ENCODE results near the gene MARCKSL1.
A peak's percentile ranks its signal among the peaks of the same experiment; 100 is the strongest.

MARCKSL1 gene

DNA sequence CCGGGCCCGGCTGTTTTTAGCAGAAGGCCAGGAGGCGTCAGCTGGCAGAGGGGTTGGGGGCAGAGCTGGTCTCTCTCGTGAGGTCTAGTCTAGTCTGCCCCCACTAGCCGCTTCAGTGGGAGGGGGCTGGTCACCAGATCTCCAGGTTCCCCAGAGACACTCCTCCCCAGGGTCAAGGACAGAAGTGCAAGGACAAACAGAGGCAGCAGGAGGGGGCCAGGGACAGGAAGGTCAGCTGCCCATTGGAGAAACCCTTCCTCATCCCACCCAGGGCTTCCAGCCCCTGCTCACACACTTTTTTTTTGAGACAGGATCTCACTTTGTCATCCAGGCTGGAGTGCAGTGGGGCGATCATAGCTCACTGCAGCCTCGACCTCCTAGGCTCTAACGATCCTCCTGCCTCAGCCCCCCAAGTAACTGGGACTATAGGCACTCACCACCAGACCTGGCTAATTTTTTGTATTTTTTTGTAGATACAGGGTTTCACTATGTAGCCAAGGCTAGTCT is 16.3 kb upstream of the MARCKSL1 start:
- DNase-seq = no peak

DNA sequence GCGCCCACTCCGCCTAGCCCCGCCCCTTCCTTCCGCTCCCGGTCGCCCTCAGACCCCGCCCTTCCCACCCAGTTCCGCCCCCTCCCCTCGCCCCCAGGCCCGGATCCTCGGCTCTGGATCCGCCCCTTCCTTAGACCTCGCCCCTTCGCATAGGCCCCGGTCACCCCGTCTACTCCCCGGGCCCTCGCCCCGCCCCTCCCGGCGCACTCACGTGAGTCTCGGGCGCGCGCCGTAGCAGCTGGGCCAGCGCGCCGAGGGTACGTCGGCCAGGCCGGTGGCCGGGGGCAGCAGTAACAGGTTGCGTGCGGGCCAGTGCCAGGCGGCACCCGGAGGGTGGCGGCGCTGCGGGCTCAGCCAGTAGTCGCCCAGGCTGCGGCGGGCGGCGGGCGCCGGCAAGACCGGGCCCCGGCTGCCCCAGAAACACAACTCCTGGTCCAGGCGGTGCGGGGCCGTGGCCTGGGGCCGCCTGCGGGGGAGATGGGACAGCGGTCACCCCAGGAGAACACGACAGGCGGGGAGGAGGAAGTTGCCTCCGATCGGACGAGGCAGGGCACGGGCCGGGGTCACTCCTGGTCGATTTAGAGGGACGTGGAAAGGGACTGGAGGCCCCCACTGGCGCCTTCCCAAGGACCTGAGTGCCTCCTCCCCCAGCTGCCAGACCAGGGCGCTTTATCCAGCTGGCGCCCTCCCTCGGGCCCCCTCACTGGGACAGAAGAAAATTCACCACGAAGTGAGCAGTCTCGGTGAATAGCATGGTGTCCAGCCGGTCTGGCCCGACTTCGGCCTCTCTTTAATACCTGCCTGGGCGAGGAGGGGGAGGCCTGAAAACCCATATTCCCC is 15.6 kb upstream of the MARCKSL1 start:
- peak; percentile 89 for DNase-seq

DNA sequence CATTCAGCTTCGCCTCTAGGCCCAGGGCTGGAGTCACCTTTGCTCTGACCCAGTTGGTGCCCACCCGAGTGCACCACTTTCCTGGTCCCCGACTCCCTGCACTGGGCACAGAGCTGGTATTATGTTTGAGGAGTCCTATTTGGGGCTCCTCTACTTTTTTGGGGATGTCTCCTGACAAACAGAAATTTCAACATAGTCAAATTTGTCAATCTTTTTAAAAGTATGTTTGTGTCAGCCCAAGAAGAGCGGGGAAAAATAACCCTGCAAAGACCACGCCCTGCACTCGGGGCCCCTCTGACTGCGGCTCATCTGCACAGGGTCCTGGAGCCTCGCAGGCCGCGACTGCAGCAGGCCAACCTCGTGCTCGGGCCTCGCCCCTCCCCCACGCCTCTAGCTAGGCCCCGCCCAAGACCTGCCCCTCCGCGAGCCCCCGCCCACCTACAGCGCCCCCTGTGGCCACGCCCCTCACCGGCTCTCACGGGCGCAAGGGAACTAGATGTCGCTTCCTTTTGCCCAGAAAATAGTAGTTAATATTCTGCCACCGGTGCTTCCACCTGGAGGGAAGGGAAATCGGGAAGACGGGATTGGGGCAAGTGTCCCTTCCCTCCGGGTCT is 14.9 kb upstream of the MARCKSL1 start:
- peak; percentile 68 for DNase-seq

DNA sequence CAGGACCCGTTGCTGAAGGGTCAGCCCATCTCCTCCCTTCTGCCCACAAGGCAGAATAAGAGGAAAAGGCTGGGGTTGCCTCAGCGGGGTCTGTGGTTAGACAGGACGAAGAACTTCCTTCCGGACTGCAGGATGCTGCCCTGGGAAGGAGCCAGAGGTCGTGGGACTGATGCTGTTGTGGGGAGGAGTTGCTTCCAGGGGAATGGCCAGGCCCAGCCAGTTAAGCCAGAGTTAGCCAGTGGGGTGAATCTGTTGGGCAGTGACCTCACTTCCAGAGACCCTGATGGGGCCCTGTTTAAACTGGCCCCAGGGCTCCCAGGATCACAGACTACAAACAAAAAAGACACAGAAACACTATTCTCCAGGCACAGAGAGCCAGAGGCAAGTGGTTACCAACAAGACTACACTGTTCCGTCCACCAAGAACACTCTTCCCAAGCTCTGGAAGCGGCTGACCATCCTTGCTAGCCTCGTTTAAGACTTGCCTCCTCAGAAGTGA is 13.2 kb upstream of the MARCKSL1 start:
- DNase-seq = no peak

DNA sequence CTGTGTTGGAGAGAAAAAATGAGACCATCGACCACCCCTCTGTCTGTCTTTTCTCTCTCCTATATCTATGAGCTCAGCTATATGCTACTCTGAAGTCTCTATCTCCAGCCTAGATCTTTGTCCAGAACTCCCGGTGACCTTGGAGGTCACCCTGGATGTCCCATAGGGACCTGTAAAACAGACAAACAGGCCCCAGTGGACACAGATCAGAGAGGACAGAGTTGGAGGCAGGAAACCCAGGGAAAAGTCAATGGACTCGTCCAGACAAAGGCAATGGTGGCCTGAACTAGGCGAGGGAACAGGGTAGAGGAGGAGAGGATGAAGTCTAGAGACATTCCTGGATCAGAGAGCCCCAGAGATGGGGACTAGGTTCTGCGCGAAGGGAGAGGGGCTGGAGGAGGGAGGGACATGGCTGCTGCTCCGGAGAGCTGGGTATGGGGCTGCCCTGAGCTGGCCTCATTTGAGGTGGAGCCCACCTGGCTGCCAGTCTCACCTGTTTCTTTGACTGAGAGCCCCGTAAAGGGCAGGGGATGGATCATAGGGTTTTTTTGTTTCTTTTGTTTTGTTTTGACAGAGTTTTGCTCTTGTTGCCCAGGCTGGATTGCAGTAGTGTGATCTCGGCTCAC is 10.6 kb upstream of the MARCKSL1 start:
- no peak for DNase-seq

DNA sequence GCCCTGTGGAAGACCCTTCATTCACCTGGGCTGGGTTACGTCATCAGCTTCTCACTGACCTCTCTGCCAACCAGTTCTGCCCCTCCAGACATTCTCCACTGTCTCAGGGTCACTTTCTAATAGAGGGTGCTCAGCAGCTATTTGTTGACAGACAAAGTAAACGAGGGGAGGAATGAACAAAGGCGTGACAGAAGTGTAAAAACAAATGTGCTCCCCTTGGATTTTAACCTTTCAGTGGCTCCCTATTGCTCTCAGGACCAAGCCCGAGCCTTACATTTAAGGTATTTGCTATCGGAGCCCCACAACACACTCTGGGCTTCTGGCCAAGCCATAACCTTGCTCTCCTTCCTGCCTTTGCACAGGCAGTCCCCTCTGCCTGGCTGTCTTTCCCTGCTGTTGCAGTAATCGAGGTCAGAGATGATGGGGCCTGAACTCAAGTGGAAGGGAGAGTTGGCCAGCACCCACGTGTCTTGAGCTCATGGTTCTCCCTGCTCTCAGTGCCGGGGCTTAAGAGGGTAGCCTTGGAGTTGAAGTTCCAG is 9.3 kb upstream of the MARCKSL1 start:
- no peak for DNase-seq

DNA sequence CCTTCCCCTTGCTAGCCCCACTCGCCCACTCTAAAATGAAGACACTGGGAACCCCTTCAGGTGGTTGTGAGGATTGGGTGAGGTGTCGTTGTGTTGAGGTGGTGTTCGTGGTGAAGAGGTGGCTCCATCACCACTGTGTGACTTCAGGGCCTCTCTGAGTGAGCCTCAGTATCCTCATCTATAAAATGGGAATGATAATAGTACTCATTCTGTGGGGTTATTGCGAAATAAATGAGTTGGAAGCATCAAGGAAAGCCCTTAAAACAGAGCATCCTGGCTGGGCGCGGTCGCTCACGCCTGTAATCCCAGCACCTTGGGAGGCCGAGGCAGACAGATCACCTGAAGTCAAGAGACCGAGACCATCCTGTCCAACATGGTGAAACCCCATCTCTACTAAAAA is 6.7 kb upstream of the MARCKSL1 start:
- no peak for DNase-seq

DNA sequence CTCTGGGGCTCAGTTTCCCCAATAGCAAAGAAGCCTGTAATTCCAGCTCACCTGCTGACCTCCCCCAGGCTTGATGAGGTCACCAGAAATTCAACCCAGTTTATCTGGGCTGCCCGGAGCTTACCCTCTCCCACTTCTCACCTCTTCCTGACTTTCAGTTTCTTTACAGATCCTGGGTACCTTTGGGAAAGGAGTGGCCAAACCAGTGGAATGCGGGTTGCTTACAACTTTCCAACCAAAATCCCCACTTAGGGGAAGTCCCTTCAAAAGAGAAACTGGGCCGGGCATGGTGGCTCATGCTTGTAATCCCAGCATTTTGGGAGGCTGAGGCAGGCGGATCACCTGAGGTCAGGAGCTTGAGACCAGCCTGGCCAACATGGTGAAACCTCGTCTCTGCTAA is 5.9 kb upstream of the MARCKSL1 start:
- no peak for DNase-seq

DNA sequence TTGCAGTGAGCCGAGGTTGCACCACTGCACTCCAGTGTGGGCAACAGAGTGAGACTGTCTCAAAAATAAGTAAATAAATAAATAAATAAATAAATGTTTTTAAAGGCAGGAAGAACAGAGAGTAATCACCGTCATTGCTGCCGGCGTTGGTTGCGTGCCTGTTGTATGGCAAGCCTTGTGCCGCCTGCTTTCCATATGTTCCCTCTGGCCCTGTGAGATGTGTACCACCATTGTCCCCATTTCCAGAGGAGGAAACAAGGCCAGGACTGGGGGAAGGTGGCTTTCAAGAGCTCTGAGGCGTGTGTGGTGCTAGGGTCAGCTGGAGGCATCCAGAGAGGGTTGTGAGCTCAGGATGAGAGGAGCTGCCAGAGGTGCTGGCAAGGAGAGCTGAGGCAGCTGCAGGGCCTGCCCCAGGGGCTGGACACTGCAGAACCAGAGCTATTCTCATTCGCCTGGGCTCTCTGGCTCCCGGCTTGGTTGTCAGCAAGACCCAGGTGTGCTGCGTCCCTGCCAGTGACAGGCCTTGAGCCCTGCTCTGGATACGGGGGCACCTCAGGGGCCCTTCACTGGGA is 5.2 kb upstream of the MARCKSL1 start:
- DNase-seq = no peak

DNA sequence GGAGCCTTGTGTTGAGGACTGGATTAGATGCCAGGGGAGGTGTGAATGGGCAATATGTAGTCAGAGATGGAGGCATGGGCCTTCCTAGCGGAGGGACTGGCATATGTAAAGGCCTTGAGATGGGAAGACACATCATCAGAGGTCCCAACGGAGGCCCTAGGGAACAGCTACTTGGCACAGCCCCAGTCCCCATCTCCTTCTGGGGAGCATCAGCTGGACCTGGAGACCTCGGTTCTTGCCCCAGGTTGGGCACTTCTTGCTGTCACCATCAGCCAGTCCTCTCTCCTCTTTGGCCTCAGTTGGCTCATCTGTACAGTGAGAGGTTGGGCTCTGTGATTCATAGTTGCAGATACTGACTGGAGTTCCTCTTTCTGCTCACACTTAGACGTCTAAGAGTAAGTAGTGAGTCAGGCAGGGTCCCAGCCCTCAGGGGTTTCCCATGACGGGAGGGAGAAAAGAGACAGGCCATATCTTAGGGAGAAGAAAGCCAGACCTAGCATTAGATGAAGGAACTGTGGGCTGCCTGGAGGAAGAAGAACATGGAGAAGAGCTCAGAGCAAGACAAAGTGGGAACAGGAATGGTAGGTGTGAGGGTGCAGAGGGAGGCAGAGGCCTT is 3.4 kb upstream of the MARCKSL1 start:
- no peak for DNase-seq

DNA sequence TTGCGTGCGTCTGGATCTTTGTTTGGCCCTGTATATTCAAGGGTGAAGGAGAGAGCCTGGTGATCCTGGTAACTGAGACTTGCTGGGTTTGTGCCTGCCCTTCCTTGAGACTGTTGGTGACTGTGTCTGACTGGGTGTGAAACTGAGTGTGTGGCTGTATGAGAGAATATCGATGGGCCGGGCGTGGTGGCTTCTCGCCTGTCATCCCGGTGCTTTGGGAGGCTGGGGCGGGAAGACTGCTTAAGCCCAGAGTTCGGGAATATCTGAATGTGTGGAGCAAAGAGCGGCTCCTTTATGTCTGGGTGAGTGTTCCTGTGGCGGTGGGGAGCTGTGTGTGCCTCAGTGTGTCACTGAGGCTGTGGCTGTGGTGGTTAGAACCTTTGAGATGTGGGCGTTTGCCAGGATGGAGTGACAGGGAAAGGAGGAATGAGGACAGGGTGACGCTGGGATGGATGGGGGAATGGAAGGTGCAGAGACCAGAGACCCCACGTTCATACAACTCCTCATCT is 2.7 kb upstream of the MARCKSL1 start:
- no peak for DNase-seq

DNA sequence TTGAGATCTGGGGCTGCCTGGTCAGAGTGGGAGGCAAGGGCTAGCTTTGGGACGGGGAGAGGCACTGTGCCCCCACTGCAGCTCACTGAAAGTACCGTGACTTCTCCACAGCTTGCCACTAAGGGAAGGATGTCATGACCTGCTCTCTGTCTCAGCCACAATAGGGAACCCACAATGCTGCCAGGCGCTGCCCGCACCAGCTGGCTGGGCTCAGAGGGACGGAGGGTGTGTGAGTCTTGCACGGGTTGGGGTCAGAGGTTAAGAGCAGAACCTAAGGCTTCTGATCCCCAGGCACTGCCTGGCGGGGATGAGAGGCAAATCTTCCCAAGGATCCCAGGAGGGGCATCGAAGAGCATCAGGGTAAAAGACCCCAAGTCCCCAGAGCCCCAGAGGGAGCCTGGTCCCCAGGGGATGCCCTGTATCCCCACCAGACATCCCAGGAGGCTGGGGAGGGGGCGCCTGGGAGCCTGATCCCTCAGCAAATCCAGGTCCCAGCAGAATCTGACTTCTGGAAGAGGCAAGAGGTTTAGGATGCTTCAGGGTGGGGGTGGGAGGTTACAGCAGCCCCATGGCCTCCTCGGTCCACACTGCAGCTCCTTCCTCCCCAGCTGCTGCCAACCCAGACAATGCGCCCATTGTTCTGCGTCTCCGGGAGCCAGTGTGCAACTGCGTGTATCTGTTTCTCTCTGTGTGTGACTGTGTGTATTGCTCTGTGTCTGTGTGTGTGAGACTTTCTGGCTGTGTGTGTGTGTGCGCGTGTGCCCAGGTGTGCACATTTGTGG is 2.0 kb upstream of the MARCKSL1 start:
- DNase-seq = no peak

DNA sequence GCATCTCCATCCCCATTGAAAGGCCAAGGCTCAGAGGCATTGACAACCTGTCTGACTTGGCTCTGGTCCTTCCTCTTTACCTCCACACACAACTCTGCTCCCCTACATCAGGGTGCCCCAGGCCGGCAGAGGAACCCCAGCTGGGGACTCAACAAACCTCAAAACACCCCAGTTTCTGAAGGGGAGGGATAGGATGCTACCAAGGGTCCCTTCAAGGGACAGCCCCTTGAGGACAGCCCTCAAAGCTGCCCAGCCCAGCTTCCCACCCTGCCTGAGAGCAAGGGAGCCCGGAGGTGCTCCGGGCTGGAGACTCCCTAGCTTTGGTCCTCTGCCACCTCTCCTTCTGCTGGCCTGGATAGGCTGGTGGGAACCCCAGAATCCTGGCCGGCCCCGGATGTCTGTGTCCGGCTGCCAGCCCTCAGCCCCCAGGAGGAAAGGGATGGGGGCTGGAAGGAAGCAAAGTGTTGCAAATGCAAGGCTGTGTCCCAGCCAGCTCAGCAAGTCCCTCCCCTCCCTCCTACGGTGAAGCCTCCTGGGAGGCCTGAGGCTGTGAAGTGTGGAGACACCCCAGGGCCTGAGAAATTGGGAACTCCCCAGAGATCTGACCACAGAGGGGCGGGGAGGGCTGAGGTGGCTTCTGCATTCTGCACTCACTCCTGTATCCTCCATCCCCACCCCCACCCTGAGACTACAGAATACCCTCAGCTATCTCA is 1.1 kb upstream of the MARCKSL1 start:
- DNase-seq = peak; percentile 36

DNA sequence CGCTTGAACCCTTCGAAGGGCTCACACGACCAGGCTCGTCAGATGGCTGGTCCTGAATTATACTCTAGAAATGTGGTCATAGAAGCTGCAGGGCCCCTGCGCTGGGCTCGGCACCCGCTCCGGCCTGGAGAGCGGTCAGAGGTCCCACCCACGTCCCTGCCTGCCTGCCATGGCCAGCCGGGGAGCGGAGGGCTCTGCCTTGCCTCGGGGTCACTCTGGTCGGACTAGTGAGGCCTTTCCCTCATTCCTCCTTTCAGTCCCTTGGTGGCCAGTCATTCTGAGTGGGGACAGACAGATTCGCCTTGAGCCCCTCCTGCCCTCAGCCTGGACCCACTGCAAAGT is 529 bp upstream of the MARCKSL1 start:
- DNase-seq = no peak

DNA sequence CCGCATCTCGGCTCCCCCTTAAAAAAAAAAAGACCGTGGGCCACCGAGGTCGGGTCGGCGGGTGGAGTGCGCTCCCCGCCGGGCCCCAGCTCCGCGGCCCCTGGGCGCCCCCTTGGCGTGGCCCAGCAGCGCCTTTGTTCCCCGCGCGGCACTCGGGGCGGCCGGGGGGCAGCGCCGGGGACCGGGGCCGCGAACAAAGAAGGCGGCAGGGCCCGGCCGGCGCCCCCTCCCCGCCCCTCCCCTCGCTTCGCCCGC is 571 bp downstream of the MARCKSL1 start:
- DNase-seq = no peak

DNA sequence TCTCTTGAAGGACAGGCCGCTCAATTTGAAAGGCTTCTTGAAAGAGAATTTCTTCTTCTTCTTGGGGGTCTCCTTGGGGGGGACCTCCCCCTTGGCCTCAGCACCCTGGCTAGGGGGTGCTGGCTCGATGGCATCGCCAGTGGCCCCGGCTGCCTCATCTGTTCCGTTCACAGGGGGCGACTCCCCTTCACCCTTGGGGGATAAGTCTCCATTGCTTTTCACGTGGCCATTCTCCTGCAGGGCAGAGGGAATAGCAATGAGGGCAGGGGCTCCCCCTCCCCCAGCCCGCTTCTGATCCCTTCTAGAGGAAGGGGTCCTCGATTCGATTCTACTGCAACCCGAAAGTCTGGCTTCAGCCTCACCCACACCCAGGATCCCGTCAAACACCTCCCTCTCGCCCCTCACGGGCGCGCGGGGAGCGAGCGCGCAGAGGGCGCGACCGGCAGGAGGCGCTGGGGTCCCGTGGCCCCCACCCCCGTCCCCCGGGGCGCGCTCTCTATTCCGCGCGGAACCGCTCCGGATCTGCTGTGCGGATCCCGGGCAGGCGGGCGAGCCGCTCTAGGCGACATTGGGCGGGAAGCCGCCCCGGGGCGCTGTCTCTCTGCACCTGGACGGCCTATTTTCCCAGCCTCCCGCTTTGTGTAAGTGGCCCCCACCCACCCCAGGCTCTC is 1.0 kb downstream of the MARCKSL1 start:
- peak; percentile 63 for DNase-seq

DNA sequence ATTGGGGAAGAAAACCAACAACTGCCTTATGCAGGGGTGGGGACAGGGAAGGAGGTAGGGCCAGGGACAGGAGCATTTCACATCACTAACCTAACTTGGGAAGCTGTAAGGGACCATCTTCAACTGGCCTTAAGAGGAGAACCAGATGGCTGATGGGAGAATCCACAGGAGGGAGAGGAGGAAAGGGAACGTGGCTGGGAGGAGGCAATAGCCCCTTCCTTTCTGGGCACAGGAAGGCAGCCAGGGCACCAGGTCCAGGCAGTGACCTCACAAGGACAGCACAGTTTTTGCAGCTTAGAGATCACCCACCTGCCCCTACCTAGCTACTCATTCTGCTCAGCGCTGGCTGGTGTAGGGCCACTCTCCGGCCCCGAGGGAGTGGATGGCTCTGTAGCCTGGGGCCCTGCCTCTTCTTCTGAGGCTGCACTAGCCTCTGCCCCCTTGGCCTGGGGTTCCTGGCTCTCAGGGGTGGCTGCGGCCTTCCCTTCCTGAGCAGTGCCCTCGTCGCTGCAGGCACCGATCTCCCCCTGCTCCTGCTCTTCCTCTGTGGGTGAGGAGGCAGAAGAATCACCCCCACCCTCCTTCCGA is 1.7 kb downstream of the MARCKSL1 start:
- DNase-seq = no peak

DNA sequence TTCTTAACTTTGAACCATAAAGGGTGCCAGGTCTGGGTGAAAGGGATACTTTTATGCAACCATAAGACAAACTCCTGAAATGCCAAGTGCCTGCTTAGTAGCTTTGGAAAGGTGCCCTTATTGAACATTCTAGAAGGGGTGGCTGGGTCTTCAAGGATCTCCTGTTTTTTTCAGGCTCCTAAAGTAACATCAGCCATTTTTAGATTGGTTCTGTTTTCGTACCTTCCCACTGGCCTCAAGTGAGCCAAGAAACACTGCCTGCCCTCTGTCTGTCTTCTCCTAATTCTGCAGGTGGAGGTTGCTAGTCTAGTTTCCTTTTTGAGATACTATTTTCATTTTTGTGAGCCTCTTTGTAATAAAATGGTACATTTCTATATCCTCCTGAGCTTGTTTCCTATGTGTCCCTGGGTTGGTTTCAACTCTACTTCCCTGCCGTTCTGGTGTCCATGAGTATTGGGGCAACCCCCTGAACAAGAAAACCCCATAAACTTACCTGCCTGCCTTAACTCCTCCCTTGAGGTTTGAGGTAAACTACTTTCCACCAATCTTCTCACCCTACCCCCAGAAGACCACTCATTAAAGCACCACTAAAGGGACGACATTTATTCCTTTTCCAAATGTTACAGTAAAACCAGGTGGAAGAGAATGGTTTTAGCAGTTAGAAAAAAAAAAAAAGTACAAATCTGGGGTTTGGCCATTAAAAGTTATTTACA is 2.6 kb downstream of the MARCKSL1 start:
- no peak for DNase-seq

DNA sequence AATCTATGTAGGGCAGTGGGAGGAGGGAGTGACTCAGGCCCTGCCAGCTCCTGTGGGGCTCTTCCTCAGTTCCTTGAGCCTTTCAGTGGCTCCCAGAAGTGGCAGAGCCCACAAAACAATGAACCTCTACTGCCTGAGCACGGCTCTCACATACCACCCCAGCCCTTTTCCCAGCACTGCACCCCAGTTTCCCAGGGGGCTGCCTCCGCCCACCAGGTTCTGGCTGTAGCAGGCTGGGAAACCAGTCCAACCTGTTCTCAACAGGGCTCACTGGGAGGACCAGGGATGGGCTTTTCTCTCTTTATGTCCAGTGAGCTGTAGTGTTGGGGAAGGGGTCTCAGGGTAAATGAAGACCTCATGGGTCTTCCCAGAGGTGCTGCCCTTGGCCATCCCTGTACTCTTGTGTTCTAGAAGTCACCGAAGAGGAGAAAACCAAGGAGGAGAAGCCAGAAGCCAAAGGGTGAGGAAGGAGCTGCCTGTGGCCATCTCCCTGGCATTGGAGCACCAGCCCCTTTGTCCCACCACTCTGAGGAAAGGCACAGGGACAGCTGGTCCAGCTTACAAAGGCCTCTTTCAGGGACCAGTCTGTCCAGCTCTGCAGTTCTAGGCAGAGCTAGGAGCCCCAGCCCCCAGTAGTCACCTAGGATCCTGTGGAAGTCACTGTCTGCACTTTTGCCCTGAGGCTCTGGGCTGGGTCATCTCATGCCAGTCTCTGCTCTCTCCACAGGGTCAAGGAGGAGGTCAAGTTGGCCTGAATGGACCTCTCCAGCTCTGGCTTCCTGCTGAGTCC is 3.5 kb downstream of the MARCKSL1 start:
- DNase-seq = no peak

Data from effector CD4-positive, alpha-beta T cell (primary cell).